ENCODE data around the gene TEX101.

TEX101 gene

DNA sequence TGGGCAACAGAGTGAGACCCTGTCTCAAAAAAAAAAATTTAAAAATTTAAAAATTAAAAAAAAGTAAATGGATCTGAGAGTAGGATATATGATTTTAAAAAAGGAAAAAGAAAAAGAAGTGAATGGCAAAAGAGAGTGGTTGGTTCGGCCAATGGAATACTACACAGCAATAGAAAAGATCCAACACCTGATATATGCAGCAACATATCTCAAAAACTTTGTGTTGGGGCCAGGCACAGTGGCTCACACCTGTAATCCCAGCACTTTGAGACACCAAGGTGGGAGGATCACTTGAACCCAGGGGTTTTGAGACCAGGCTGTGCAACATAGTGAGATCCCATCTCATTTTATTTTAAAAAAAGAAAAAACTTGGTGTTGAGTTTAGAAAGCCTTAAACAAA lies 52.1 kb downstream of the TEX101 start (continued):
- TF ChIP-seq, protein P1, sequence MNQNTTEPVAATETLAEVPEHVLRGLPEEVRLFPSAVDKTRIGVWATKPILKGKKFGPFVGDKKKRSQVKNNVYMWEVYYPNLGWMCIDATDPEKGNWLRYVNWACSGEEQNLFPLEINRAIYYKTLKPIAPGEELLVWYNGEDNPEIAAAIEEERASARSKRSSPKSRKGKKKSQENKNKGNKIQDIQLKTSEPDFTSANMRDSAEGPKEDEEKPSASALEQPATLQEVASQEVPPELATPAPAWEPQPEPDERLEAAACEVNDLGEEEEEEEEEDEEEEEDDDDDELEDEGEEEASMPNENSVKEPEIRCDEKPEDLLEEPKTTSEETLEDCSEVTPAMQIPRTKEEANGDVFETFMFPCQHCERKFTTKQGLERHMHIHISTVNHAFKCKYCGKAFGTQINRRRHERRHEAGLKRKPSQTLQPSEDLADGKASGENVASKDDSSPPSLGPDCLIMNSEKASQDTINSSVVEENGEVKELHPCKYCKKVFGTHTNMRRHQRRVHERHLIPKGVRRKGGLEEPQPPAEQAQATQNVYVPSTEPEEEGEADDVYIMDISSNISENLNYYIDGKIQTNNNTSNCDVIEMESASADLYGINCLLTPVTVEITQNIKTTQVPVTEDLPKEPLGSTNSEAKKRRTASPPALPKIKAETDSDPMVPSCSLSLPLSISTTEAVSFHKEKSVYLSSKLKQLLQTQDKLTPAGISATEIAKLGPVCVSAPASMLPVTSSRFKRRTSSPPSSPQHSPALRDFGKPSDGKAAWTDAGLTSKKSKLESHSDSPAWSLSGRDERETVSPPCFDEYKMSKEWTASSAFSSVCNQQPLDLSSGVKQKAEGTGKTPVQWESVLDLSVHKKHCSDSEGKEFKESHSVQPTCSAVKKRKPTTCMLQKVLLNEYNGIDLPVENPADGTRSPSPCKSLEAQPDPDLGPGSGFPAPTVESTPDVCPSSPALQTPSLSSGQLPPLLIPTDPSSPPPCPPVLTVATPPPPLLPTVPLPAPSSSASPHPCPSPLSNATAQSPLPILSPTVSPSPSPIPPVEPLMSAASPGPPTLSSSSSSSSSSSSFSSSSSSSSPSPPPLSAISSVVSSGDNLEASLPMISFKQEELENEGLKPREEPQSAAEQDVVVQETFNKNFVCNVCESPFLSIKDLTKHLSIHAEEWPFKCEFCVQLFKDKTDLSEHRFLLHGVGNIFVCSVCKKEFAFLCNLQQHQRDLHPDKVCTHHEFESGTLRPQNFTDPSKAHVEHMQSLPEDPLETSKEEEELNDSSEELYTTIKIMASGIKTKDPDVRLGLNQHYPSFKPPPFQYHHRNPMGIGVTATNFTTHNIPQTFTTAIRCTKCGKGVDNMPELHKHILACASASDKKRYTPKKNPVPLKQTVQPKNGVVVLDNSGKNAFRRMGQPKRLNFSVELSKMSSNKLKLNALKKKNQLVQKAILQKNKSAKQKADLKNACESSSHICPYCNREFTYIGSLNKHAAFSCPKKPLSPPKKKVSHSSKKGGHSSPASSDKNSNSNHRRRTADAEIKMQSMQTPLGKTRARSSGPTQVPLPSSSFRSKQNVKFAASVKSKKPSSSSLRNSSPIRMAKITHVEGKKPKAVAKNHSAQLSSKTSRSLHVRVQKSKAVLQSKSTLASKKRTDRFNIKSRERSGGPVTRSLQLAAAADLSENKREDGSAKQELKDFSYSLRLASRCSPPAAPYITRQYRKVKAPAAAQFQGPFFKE (tag by site-specific recombination; IDR thresholded peaks at IDR 0.05; ENCODE audit: borderline replicate concordance) = no peak
- TF ChIP-seq PRDM1 (tag by site-specific recombination; IDR thresholded peaks at IDR 0.05) (0 out of 2 replicates have a peak, but pooled peaks have one; percentile 5), ZNF544 (tag by site-specific recombination; IDR thresholded peaks at IDR 0.05) (no peak)
- TF ChIP-seq, protein P2, sequence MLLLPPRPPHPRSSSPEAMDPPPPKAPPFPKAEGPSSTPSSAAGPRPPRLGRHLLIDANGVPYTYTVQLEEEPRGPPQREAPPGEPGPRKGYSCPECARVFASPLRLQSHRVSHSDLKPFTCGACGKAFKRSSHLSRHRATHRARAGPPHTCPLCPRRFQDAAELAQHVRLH (tag by site-specific recombination; IDR thresholded peaks at IDR 0.05) = 0 out of 2 replicates have a peak, but pooled peaks have one; percentile 19

DNA sequence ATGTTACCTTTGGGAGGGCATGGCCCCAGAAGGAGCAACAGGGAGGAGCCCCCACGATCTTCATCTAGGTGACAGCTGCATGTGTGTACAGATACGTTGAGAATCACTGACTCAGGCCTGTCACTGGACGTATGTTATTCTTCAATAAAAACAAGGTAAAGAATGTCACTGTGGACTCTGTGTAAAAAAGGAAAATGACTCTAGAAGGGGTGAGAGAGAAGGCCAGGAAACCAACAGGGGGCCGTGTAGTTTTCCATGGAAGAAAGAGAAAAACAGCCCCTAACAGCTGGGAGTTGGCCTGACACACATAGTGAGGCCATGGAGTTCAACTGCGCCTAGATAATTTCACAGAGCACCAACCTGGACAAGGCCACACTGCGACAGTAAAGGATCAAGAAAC lies 52.6 kb downstream of the TEX101 start:
- H3K4me3 ChIP-seq (ENCODE audit: low read depth, low read length) = no peak overlapping the region
- peaks cover 13% of the 10 kb centered on the region; the same call in 1 of the 2 replicates for H3K4me1 ChIP-seq (ENCODE audit: control insufficient read depth, insufficient read depth, low read length)
- no peaks in the 10 kb centered on the region for H3K9me3 ChIP-seq (ENCODE audit: control insufficient read depth, insufficient read depth, low read depth, low read length)
- CTCF ChIA-PET = interaction anchor here (0.5 to 1.2 kb wide), 7 partner anchors 20 to 218 kb away, joined by 3 to 6 read pairs (median 3); no protein-coding TSS in a partner anchor
- POLR2A ChIA-PET = no interaction called here
- TF ChIP-seq HOXC10 (CRISPR knock-in tag; IDR thresholded peaks at IDR 0.05) (no peak), ZNF37A (tag by site-specific recombination; IDR thresholded peaks at IDR 0.05) (no peak), ZNF544 (tag by site-specific recombination; IDR thresholded peaks at IDR 0.05) (no peak), ZNF621 (tag by site-specific recombination; IDR thresholded peaks at IDR 0.05) (no peak), ZNF830 (tag by site-specific recombination; IDR thresholded peaks at IDR 0.05; ENCODE audit: low read depth) (no peak), ZNF48 (tag by site-specific recombination; IDR thresholded peaks at IDR 0.05) (no peak), ZNF658 (tag by site-specific recombination; IDR thresholded peaks at IDR 0.05) (no peak), ZNF654 (tag by site-specific recombination; IDR thresholded peaks at IDR 0.05; ENCODE audit: low read depth) (no peak), GLIS2 (tag by site-specific recombination; IDR thresholded peaks at IDR 0.05) (no peak), ZFHX2 (tag by site-specific recombination; conservative IDR thresholded peaks at IDR 0.05) (no peak)
- TF ChIP-seq, protein P1 (tag by site-specific recombination; IDR thresholded peaks at IDR 0.05; ENCODE audit: borderline replicate concordance) = no peak
- TF ChIP-seq, protein P3, sequence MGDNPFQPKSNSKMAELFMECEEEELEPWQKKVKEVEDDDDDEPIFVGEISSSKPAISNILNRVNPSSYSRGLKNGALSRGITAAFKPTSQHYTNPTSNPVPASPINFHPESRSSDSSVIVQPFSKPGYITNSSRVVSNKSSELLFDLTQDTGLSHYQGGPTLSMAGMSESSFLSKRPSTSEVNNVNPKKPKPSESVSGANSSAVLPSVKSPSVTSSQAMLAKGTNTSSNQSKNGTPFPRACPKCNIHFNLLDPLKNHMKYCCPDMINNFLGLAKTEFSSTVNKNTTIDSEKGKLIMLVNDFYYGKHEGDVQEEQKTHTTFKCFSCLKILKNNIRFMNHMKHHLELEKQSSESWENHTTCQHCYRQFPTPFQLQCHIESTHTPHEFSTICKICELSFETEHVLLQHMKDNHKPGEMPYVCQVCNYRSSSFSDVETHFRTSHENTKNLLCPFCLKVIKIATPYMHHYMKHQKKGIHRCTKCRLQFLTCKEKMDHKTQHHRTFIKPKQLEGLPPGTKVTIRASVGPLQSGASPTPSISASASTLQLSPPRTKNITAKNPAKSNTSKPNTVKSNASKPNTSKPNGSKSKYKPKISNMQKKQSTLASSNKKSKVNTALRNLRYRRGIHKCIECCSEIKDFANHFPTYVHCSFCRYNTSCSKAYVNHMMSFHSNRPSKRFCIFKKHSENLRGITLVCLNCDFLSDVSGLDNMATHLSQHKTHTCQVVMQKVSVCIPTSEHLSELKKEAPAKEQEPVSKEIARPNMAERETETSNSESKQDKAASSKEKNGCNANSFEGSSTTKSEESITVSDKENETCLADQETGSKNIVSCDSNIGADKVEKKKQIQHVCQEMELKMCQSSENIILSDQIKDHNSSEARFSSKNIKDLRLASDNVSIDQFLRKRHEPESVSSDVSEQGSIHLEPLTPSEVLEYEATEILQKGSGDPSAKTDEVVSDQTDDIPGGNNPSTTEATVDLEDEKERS (tag by site-specific recombination; IDR thresholded peaks at IDR 0.05) = no peak
- TF ChIP-seq, protein P4, sequence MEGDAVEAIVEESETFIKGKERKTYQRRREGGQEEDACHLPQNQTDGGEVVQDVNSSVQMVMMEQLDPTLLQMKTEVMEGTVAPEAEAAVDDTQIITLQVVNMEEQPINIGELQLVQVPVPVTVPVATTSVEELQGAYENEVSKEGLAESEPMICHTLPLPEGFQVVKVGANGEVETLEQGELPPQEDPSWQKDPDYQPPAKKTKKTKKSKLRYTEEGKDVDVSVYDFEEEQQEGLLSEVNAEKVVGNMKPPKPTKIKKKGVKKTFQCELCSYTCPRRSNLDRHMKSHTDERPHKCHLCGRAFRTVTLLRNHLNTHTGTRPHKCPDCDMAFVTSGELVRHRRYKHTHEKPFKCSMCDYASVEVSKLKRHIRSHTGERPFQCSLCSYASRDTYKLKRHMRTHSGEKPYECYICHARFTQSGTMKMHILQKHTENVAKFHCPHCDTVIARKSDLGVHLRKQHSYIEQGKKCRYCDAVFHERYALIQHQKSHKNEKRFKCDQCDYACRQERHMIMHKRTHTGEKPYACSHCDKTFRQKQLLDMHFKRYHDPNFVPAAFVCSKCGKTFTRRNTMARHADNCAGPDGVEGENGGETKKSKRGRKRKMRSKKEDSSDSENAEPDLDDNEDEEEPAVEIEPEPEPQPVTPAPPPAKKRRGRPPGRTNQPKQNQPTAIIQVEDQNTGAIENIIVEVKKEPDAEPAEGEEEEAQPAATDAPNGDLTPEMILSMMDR (tag by site-specific recombination; IDR thresholded peaks at IDR 0.05) = no peak
- TF ChIP-seq, protein P5, sequence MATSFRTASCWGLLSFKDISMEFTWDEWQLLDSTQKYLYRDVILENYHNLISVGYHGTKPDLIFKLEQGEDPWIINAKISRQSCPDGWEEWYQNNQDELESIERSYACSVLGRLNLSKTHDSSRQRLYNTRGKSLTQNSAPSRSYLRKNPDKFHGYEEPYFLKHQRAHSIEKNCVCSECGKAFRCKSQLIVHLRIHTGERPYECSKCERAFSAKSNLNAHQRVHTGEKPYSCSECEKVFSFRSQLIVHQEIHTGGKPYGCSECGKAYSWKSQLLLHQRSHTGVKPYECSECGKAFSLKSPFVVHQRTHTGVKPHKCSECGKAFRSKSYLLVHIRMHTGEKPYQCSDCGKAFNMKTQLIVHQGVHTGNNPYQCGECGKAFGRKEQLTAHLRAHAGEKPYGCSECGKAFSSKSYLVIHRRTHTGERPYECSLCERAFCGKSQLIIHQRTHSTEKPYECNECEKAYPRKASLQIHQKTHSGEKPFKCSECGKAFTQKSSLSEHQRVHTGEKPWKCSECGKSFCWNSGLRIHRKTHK (tag by site-specific recombination; IDR thresholded peaks at IDR 0.05) = no peak
- no peaks in the 10 kb centered on the region for H3K36me3 ChIP-seq (ENCODE audit: control insufficient read depth in 2 of 2, insufficient read depth in 1 of 2, low read length in 2 of 2)
- no peak overlapping the region; the same call in 1 of the 2 replicates for H3K27ac ChIP-seq (ENCODE audit: extremely low read depth, low read depth, low read length)

Measured in HEK293 (cell line).